CD4-positive, alpha-beta T cell treated with Interleukin-17A for 4 hours (primary cell): ENCODE data around the gene PHF2.

Source experiments
- DNase-seq: peaks from one replicate; pipeline ENCODE4 v3.0.0-alpha.2; 2020; ENCODE audit warnings: mixed read lengths

PHF2 gene

GRCh38 chr9:93576258-93577077 lies at the start of gene PHF2:
Gene PHF2 (plus strand): TSS chr9:93576584. CDS start chr9:93576774, 190 bp downstream.
- peak; percentile 52 for DNase-seq

DNA sequence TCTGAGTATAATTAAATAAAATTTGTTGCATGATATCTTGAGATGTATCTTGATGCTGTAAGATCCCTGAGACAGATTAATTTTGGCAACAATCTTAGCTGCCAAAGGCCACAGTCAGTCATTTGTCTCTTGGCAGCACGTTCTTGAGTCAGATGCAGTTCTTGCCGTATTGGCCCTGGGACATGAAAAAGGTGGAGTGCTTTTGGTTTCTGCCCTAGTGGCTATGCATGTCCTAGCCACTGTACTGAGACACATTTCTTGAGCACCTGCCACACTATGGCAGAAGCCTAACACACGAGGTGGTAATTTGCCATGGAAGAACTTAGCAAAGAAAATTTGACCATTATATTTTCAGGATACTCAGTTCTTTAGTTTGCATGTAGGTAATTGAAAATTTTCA lies 45.0 kb upstream of the PHF2 start:
- no peak for DNase-seq

- no peak for DNase-seq
These were observed 44.2 kb upstream of the PHF2 start for GRCh38 chr9:93532141-93532540.

GRCh38 chr9:93533863-93534262 lies 42.5 kb upstream of the PHF2 start:
- no peak for DNase-seq

- no peak for DNase-seq
These were observed 40.2 kb upstream of the PHF2 start for GRCh38 chr9:93536167-93536566.

DNA sequence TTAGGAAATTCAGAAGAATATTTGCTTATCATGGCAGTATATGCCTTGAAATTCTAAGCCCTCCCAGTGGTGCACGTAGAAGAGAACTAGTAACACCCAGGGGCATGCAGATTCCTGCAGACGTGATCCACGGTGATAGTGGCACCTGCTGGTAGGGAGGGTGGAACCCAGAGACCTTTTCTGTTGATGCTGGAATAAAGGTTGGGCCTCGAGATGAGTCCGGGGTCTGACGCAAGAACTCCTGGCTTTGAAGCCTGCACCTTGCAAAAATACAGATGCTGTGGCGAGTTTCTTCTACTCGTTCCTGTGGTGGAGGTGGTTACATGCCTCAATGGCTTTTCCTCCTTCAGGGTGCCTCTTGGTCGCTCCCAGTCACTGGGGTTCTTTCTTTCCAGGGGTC lies 39.5 kb upstream of the PHF2 start:
- DNase-seq, result no peak

DNA sequence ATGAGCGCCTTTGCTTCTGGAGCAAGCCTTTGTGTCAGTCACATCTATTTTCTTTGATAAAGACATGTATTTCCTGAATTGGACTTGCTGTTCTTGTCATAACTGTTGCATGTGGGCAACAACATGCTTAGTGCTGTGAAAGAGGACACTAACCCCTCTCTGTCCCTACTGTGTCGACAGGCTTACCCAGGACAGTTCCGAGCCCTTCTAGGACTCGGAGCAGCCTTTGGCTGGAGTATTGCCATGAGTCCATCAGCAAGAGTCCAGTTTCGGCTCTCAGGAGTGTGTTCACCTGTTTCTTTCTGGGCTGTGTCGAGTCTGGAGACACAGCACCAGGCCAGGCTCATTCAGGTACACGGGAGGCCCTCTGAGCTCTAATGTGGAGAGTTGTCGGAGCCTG lies 36.1 kb upstream of the PHF2 start:
- DNase-seq, result no peak

DNA sequence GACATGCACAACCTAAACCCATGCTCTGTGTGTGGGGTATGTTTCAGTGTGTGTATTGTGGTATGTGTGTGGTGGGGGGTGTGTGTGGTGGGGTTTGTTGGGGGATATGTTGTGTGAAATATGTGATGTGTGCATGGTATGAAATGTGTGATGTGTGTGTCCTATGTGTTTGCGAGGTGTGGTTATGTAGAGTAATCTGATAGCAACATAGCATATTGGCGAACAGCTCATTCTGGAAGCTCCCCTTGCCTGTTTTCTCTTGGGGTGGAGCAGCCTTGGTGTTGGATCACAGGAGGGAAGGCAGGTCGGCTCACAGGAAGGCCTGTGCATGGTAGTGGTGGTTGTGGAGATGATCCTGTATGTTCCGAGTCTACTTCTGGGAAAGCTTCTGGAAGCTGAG lies 35.4 kb upstream of the PHF2 start:
- DNase-seq, result no peak

- DNase-seq, result no peak
These were observed 34.6 kb upstream of the PHF2 start for GRCh38 chr9:93541581-93542349.

GRCh38 chr9:93543117-93543516 lies 33.3 kb upstream of the PHF2 start:
- no peak for DNase-seq

GRCh38 chr9:93546356-93546755 lies 30.0 kb upstream of the PHF2 start:
- no peak for DNase-seq

DNA sequence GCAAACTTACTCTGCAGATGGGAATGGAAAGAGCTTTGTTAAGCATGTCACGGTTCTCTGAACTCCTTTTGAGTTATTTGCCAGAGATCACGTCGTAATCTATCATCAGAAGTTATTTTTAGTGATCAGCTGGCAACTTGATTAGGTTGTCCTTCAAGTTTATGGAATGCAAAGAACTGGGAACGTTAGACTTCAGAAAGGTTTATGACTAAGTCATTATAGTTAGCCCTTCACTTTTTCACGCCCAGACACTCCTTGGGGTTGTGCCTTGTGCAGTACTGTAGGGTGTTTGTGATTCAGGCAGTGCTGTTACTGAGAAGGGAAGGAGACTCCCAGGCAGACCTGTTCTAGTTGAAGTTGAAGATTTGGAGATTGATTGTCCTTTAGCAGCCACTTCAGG lies 26.8 kb upstream of the PHF2 start:
- no peak for DNase-seq

- DNase-seq, result no peak
These were observed 23.5 kb upstream of the PHF2 start for GRCh38 chr9:93552923-93553322.

GRCh38 chr9:93555370-93555769 lies 21.0 kb upstream of the PHF2 start:
- DNase-seq, result no peak

GRCh38 chr9:93557366-93558137 lies 18.8 kb upstream of the PHF2 start:
- no peak for DNase-seq

- no peak for DNase-seq
These were observed 17.9 kb upstream of the PHF2 start for GRCh38 chr9:93558503-93558902.

DNA sequence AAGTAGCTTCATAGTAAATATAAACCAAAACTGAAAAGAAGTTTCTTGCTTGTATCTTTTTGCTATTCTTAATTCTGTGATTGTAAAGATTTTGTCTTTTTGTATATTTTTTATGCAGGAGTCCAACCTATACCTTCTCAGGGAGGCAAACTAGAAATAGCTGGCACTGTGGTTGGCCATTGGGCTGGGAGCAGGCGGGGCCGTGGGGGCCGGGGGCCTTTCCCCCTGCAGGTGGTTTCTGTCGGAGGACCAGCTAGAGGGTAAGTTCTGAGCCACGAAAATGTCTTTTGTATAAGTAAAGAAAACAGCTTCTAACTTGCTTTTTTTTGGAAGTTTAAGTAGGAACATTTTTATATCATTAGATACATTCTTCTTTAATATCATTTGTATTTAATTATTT lies 15.4 kb upstream of the PHF2 start:
- DNase-seq, result no peak

DNA sequence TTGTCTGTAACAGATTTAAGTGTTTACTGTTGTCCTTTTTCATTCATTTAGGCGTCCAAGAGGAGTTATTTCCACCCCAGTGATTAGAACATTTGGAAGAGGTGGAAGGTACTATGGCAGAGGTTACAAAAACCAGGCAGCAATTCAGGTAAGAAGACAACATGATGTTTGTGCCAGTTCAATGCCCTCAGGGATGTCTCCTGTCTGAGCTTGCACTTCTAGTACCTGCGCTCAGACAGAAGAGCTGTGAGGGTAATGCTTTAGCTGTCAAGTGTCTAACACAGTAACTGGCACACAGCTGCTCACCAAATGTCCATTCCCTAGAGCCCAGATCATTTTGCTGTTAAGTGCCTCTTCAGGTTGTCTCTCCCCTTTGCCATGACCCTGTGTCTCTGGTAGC lies 14.2 kb upstream of the PHF2 start:
- DNase-seq, result no peak

DNA sequence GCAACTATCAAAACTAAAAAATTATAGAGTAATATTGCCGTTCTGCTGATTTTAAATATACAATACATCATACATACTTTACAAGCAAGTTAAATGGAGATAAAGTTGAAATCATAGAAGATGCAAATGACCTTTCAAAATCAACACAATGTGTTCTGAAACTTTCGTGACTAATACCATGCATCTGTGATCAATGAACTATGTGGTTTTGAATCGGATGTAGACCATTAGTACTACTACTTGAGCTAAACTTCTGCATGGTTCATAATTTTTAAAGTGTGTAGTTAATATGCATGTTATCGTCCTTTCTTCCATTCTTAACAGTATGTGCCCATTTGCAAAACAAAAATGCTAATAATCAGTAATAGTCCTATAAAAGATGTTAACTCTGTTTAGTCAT lies 11.3 kb upstream of the PHF2 start:
- no peak for DNase-seq

GRCh38 chr9:93566408-93567270 lies 9.7 kb upstream of the PHF2 start:
- DNase-seq, result peak; percentile 100

- no peak for DNase-seq
These were observed 9.0 kb upstream of the PHF2 start for GRCh38 chr9:93567271-93567959.

DNA sequence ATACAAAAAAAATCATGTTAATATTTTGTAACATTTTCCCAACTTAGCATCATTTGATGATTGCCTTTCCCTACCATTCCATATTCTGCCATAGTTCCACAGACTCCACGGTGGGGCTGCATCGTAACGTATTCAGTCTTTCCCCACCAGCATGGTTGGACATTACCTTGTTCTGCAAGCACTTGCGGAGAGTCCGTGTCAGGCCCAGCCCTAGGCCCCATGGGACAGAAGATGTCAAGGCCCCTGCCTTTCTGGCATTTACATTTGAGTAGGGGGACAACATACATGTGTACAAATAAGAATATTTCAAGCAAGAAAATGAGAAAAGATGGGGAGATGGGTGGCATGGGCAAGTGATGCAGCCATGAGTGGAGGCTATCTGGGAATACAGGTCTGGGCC lies 8.2 kb upstream of the PHF2 start:
- no peak for DNase-seq
